GM18867 (cell line): Measurements from ENCODE around the gene ID2.
"Not testable (repeated sequence)": the region's sequence is repeated elsewhere in the genome, so short reads cannot be mapped to it uniquely, and the experiment has no call there.

Source experiments
- ATAC-seq: cut with Tn5 transposase; IDR thresholded peaks from one replicate; pipeline ENCODE4 v1.9.1; 2021; ENCODE audit warnings: mild to moderate bottlenecking, moderate library complexity; ENCODE audit not compliant: unreplicated experiment

Gene ID2

DNA sequence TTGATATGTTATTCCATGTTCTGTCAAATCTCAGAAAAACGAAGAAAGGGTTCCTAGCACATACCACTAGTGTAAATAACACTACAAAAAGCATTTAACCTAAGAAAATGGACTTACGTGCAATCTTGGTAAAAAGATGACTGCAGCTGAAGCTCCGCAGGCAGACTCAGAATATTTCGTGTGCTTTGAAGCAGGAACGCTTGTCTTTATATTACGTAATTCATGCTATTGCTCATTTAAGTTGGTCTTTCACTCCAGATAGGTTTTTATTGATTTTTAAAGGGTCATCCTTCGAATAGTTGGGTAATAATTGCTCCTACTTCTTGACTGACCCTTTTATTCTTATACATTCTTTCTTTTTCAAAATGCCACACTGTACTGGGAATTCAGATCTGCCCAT lies 44.0 kb downstream of the ID2 start:
- no peak for ATAC-seq

DNA sequence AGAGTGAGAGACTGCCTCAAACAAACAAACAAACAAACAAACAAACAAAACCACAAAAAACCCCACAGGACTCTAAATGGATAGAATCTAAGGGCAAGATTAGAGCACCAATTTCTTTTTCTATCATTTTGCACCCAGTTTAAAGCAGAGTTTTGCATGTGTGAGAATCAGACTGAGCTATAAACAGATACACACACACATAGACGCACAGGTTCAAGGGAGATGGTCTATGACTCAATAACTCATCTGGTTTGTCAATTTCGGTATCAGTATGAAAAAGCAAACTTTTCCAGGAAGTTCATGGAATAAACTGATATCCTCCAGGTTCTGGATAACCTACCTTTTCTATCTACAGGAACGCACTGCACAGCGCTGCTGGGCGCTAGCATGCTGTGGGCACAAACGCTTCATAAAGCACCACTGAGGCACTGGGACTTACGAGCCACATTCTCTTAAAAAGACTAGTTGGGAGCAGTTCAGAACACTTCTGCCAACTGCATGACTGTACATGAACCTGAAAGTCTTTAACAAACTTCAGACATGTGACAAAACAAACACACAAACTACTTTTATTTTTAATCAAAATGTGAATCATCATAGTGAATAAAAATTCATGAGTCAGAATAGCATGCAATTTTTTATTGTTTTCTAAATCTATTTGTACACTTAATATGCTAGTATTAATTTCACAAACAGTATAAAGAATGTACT lies 46.6 kb downstream of the ID2 start:
- no peak for ATAC-seq

DNA sequence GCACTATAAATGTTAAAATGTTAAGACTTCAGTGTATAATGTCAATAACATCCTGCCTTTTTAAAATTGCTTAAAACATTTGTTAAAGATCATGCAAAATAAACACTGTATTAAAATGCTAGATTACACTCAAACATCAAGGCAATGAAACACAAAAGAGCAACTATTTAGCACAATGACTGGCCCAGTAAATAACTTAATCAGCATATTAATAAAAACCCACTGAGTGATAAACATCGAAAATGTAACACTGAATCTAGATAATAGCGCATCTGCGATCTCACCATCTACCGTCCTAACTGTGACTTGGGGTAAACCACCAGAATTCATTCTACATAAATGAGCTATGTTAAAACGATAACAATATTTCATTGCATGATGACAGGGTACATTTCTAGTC lies 47.2 kb downstream of the ID2 start:
- ATAC-seq = not testable (repeated sequence)

DNA sequence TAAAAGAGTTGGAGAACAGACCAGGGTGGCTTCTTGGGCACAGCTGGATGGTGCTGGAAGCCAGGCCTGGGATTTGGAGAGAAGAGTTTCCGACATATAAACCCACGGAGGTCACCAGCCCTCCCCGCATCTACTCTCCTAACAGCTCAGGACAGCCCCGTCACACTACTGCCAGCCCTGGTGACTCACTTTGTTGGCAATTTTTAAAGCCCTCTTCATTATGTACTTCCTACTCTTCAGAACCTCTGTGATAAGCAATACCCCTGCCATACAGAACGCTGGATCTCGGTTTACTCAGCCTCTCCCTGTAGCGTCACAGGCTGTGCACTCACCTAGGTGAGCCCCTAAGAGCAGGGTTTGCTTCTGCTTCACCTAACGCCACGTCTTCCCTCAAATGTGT lies 48.1 kb downstream of the ID2 start:
- ATAC-seq = no peak

DNA sequence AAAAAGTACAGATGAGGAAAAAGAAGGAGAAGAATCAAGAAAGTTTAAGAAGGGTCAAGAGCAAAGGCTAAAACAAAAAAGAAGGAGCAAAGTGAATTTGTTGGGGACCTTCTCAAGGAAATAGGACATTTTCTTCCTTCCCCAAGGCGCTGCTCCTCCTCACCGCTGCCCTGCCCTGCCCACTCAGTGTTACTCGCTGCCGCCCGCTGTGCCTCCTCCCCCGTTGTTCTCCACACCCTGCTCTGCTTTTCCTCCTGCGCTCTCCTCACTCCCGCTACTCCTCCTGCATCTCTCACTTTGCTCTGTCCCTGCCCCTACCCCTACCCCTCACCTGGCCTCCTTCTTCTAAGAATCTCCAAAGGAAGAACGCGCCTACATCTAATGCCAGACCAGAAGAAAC lies 50.7 kb downstream of the ID2 start:
- no peak for ATAC-seq
